GM19463 (cell line): ENCODE data around the gene CPT2.

Experiments used
- ATAC-seq: cut with Tn5 transposase; IDR thresholded peaks from one replicate; pipeline ENCODE4 v1.9.1; 2021; ENCODE audit warnings: mild to moderate bottlenecking, moderate library complexity; ENCODE audit not compliant: unreplicated experiment

Gene CPT2

GRCh38 chr1:53214376-53214940, 17.8 kb downstream of the CPT2 start:
- no peak for ATAC-seq

GRCh38 chr1:53218201-53218600, 21.6 kb downstream of the CPT2 start:
- ATAC-seq, result no peak

- no peak for ATAC-seq
Observed at GRCh38 chr1:53219711-53220110, 23.1 kb downstream of the CPT2 start.

- ATAC-seq, result peak; percentile 91
Observed at GRCh38 chr1:53220171-53220961, 23.7 kb downstream of the CPT2 start, which contains the start of gene CZIB. CZIB (minus strand) TSS chr1:53220634; CDS start chr1:53220575, 59 bp downstream.

GRCh38 chr1:53220962-53221286, 24.3 kb downstream of the CPT2 start:
- ATAC-seq, result no peak

GRCh38 chr1:53237638-53238037, 41.0 kb downstream of the CPT2 start:
- no peak for ATAC-seq

- peak; percentile 97 for ATAC-seq
Observed at GRCh38 chr1:53238197-53239155, 41.9 kb downstream of the CPT2 start, which contains the start of gene MAGOH. MAGOH (minus strand) TSS chr1:53238518; CDS start chr1:53238448, 70 bp downstream.

- no peak for ATAC-seq
Observed at GRCh38 chr1:53241828-53242227, 45.2 kb downstream of the CPT2 start.

GRCh38 chr1:53242381-53242780, 45.8 kb downstream of the CPT2 start:
- ATAC-seq, result no peak

- no peak for ATAC-seq
Observed at GRCh38 chr1:53244141-53244540, 47.5 kb downstream of the CPT2 start.

- ATAC-seq, result no peak
Observed at GRCh38 chr1:53246261-53247134, 49.9 kb downstream of the CPT2 start.

GRCh38 chr1:53249706-53250105, 53.1 kb downstream of the CPT2 start:
- no peak for ATAC-seq

- no peak for ATAC-seq
Observed at GRCh38 chr1:53250325-53250724, 53.7 kb downstream of the CPT2 start.

- no peak for ATAC-seq
Observed at GRCh38 chr1:53254011-53254640, 57.5 kb downstream of the CPT2 start.

- ATAC-seq, result no peak
Observed at GRCh38 chr1:53255031-53255430, 58.4 kb downstream of the CPT2 start.

GRCh38 chr1:53256511-53257453, 60.2 kb downstream of the CPT2 start:
- no peak for ATAC-seq

GRCh38 chr1:53257454-53258081, 60.9 kb downstream of the CPT2 start:
- no peak for ATAC-seq

GRCh38 chr1:53258216-53258615, 61.6 kb downstream of the CPT2 start:
- ATAC-seq, result no peak
